B cell (primary cell): ENCODE measurements around the gene PIGA. TPM values are rescaled to one million over a fixed set of nuclear protein-coding genes. Genes with fewer than 3 reads are reported as not detected.

ENCODE experiments used
- ATAC-seq: fragments of 200-7000 bp; cut with Tn5 transposase; one replicate; pipeline ENCODE4 v1.10.0; 2021; ENCODE audit warnings: low read depth, mild to moderate bottlenecking, moderate number of reproducible peaks, moderate library complexity
- CTCF ChIA-PET: fragments of 350-600 bp; sonication (Branson Sonifier 250); formaldehyde crosslinking; loops from one replicate; lab custom pipeline; 2021; ENCODE audit warnings: antibody characterized with exemption, inconsistent platforms; lab: Charles Lee
- POLR2A ChIA-PET: fragments of 350-600 bp; sonication (Branson Sonifier 250); formaldehyde crosslinking; loops from one replicate; lab custom pipeline; 2021; ENCODE audit warnings: antibody characterized with exemption; lab: Charles Lee
- DNase-seq: peaks from one replicate; pipeline ENCODE4 v3.0.0; 2013
- H2AFZ ChIP-seq: 2 replicates; pipeline ENCODE4 v1.6.1; 2012; ENCODE audit warnings: mild to moderate bottlenecking, low read depth, low read length; ENCODE audit not compliant: insufficient read depth, poor library complexity, severe bottlenecking
- H3K27ac ChIP-seq, 2 donors: 1 replicate in 1 of 2; 2 replicates in 1 of 2; pipeline ENCODE4 v1.5.1; 2012 to 2013; ENCODE audit warnings: low read length in 2 of 2, mild to moderate bottlenecking in 2 of 2, moderate library complexity in 1 of 2
- H3K27me3 ChIP-seq, 4 experiments: fragments of 200-600 bp in 1 of 4; sonication (generic) in 1 of 4; replicated peaks in 1 of 4; 1 replicate in 2 of 4; 2 replicates in 2 of 4; pipeline versions ENCODE4 v1.6.1 to v1.7.0; 2013 to 2016; ENCODE audit warnings: low read length in 3 of 4, mild to moderate bottlenecking in 2 of 4, mixed read lengths in 1 of 4, moderate library complexity in 1 of 4; ENCODE audit not compliant: insufficient read depth in 4 of 4, control insufficient read depth in 3 of 4; ENCODE audit errors: control extremely low read depth in 1 of 4
- H3K36me3 ChIP-seq, 2 experiments: replicated peaks in 1 of 2; 1 replicate in 1 of 2; 2 replicates in 1 of 2; pipeline versions ENCODE4 v1.6.1 to v1.7.1; 2013; ENCODE audit warnings: low read length in 1 of 2; ENCODE audit not compliant: insufficient read depth in 2 of 2, control insufficient read depth in 1 of 2; ENCODE audit errors: control extremely low read depth in 1 of 2, extremely low read depth in 1 of 2
- H3K4me1 ChIP-seq, 2 donors: fragments of 200-600 bp in 1 of 2; sonication (generic) in 1 of 2; 1 replicate in 1 of 2; 2 replicates in 1 of 2; pipeline versions ENCODE4 v1.5.1 to v1.6.1; 2013 to 2017; ENCODE audit warnings: low read length in 2 of 2; ENCODE audit not compliant: control insufficient read depth in 2 of 2, insufficient read depth in 2 of 2
- H3K4me2 ChIP-seq: replicated peaks from 2 replicates; pipeline ENCODE3; 2012; ENCODE audit warnings: mild to moderate bottlenecking, low read depth, low read length; ENCODE audit not compliant: poor library complexity, severe bottlenecking
- H3K4me3 ChIP-seq, 5 experiments: fragments of 200-600 bp in 1 of 5; sonication (generic) in 1 of 5; 1 replicate in 3 of 5; 2 replicates in 2 of 5; pipeline versions ENCODE4 v1.5.1 to v1.7.0; 2011 to 2016; ENCODE audit warnings: low read length in 4 of 5, mild to moderate bottlenecking in 4 of 5, low read depth in 2 of 5, control low read depth in 1 of 5, moderate library complexity in 1 of 5; ENCODE audit not compliant: insufficient read depth in 1 of 5; ENCODE audit errors: control extremely low read depth in 1 of 5, extremely low read depth in 1 of 5
- H3K79me2 ChIP-seq: fragments of 200-600 bp; sonication (generic); one replicate; pipeline ENCODE4 v1.6.0; 2016; ENCODE audit warnings: low read length; ENCODE audit not compliant: control insufficient read depth, insufficient read depth
- H3K9ac ChIP-seq: fragments of 200-600 bp; sonication (generic); 2 replicates; pipeline ENCODE4 v1.6.1; 2017; ENCODE audit warnings: mild to moderate bottlenecking, low read length, moderate library complexity
- H3K9me3 ChIP-seq, 3 donors: one replicate each; pipeline versions ENCODE4 v1.6.1 to v1.7.1; 2013; ENCODE audit warnings: low read length in 2 of 3; ENCODE audit not compliant: control insufficient read depth in 2 of 3, insufficient read depth in 1 of 3; ENCODE audit errors: control extremely low read depth in 1 of 3
- H4K20me1 ChIP-seq: 2 replicates; pipeline ENCODE4 v1.6.0; 2012; ENCODE audit warnings: mild to moderate bottlenecking, low read length; ENCODE audit not compliant: insufficient read depth, control insufficient read depth, poor library complexity, severe bottlenecking
- H3K27ac Mint-ChIP-seq: one replicate; pipeline ENCODE4 v1.8.0; 2021; ENCODE audit warnings: mixed read lengths
- H3K27me3 Mint-ChIP-seq: one replicate; pipeline ENCODE4 v1.8.0; 2021; ENCODE audit warnings: mixed read lengths
- H3K4me1 Mint-ChIP-seq: one replicate; pipeline ENCODE4 v1.8.0; 2021; ENCODE audit warnings: mixed read lengths
- H3K4me3 Mint-ChIP-seq: one replicate; pipeline ENCODE4 v1.8.0; 2021; ENCODE audit warnings: mixed read lengths
- H3K9me3 Mint-ChIP-seq: one replicate; pipeline ENCODE4 v1.8.0; 2022; ENCODE audit warnings: mixed read lengths; ENCODE audit not compliant: insufficient read depth
- CTCF ChIP-seq: fragments of 200-600 bp; IDR thresholded peaks from one replicate; pipeline ENCODE4 v1.8.0; 2022; ENCODE audit warnings: antibody characterized with exemption, mild to moderate bottlenecking
- EZH2 ChIP-seq: IDR thresholded peaks from 2 replicates; pipeline ENCODE4 v1.6.1; 2012; ENCODE audit warnings: borderline replicate concordance, low read depth, mild to moderate bottlenecking, moderate library complexity, low read length; ENCODE audit not compliant: insufficient read depth, poor library complexity, severe bottlenecking
- WGBS: methylation state at CpG from one replicate; pipeline ENCODE4 v1.1.5; 2013; ENCODE audit warnings: missing lambda C conversion rate; ENCODE audit not compliant: insufficient coverage; 5-methylcytosine and 5-hydroxymethylcytosine counted together
- intact Hi-C: fragments of 100-400 bp; cut with micrococcal nuclease; formaldehyde crosslinking; loops from one replicate; pipeline ENCODE4 v1.10.0; 2022
- polyA plus RNA-seq: library from polyadenylated mRNA; depleted of rRNA; stranded (reverse); fragments of >200 nt; gene quantifications from 2 replicates; pipeline ENCODE4 v1.2.3, GENCODE V29; 2012
- total RNA-seq, 2 donors: library from RNA; stranded (reverse); fragments of 120-200 nt in 1 of 2; gene quantifications; 1 replicate in 1 of 2; 2 replicates in 1 of 2; pipeline versions ENCODE4 v1.2.3 to v1.2.4, GENCODE V29; 2013 to 2022

Gene PIGA
- total and polyA plus RNA-seq, 2 donors (not counting 1 experiment from before 2014, with no cell fraction given), result 13.0 to 25.7 TPM

GRCh38 chrX:15384304-15384703 lies 49.0 kb upstream of the PIGA start, which contains the start of gene VEGFD:
Gene VEGFD (minus strand): TSS chrX:15384413. CDS start chrX:15383946, 467 bp downstream.
- H3K4me3 ChIP-seq, result no peak within 1 kb of the TSS
- Mint-ChIP-seq H3K4me3 (no peak within 1 kb of the TSS), H3K9me3 (no peaks in the 10 kb centered on the region), H3K27ac (no peak within 1 kb of the TSS), H3K27me3 (peaks cover 4% of the 10 kb centered on the region), H3K4me1 (no peaks in the 10 kb centered on the region)
- H3K4me1 ChIP-seq, result no peaks in the 10 kb centered on the region
- H3K27me3 ChIP-seq, result no peaks in the 10 kb centered on the region
- no peak within 1 kb of the TSS for H2AFZ ChIP-seq
- H3K27ac ChIP-seq, result no peak within 1 kb of the TSS
- no peaks in the 10 kb centered on the region for H4K20me1 ChIP-seq
- intact Hi-C loops, result no loop called here
- no peak for DNase-seq
- no peaks in the 10 kb centered on the region for H3K9me3 ChIP-seq
- H3K36me3 ChIP-seq, result no peaks in the 10 kb centered on the region
- 100% methylated on average over 1 of the region's 2 CpGs for WGBS
- ATAC-seq, result no peak
- H3K79me2 ChIP-seq, result no peaks in the 10 kb centered on the region
- CTCF ChIA-PET, result no interaction called here
- POLR2A ChIA-PET, result no interaction called here
- no peak for TF ChIP-seq EZH2
- H3K4me2 ChIP-seq, result no peak within 1 kb of the TSS
- no peak within 1 kb of the TSS for H3K9ac ChIP-seq

GRCh38 chrX:15382813-15383212 lies 47.5 kb upstream of the PIGA start:
- H3K27ac ChIP-seq, result no peak overlapping the region
- no peaks in the 10 kb centered on the region for H3K9me3 ChIP-seq
- Mint-ChIP-seq H3K27ac (no peak overlapping the region), H3K4me1 (no peaks in the 10 kb centered on the region), H3K4me3 (no peak overlapping the region), H3K27me3 (peaks cover 4% of the 10 kb centered on the region), H3K9me3 (no peaks in the 10 kb centered on the region)
- intact Hi-C loops, result no loop called here
- no peak overlapping the region for H3K4me3 ChIP-seq
- ATAC-seq (no peak), DNase-seq (no peak)
- no peaks in the 10 kb centered on the region for H4K20me1 ChIP-seq
- H3K79me2 ChIP-seq, result no peaks in the 10 kb centered on the region
- POLR2A ChIA-PET, result no interaction called here
- H3K27me3 ChIP-seq, result no peaks in the 10 kb centered on the region
- no peak overlapping the region for H3K4me2 ChIP-seq
- 80% methylated on average over 1 of the region's 8 CpGs for WGBS
- H3K36me3 ChIP-seq, result no peaks in the 10 kb centered on the region
- H3K4me1 ChIP-seq, result no peaks in the 10 kb centered on the region
- CTCF ChIA-PET, result interaction anchor here (1.2 kb wide), 1 partner anchor 9 kb away, joined by 3 read pairs; no protein-coding TSS in a partner anchor
- H2AFZ ChIP-seq, result no peak overlapping the region
- no peak overlapping the region for H3K9ac ChIP-seq
- no peak for TF ChIP-seq CTCF
- TF ChIP-seq EZH2, result no peak
